ENCODE results near the gene FUT3.

FUT3 gene

DNA sequence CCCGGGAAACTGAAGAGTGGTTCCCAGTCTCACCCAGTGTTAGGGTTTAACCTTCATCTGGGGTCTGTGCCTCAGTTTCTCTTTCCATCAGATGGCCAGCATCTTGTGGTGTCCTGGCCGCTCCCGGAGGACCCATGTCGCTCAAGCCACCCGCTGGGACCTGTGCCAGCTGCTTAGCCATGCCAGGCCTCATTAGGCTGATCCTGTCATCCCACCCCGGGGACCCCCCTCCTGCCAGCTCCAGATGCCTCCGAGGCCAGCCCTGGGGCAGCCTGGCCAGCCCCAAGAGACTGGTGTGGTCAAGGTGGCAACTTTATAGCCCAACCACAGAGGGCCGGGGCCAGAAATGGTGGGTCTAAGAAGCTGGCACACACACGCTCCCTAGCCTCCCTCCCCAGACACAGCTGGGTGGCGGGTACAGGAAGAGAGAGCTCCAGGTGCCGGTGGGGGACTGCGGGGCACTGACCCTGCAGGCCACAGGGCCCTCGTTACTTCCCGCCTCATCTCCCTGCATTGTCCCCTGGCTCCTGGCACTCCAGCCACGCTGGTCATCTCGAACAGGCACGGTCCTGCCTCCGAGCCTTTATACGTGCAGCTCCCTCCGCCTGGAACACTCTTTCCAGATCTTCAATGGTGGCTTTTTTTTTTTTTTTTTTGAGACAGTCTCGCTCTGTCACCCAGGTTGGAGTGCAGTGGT lies 43.0 kb downstream of the FUT3 start:
- Histone ChIP-seq H3K9me3 (ENCODE audit: low read length) (no peaks in the 10 kb centered on the region), H2AFZ (ENCODE audit: low read length) (no peak overlapping the region), H3K9me2 (ENCODE audit: low read depth, low read length) (no peaks in the 10 kb centered on the region), H3K4me1 (ENCODE audit: insufficient read depth, low read length, severe bottlenecking) (peaks cover 18% of the 10 kb centered on the region), H3K4me3 (ENCODE audit: low read depth, low read length, poor library complexity, severe bottlenecking) (no peak overlapping the region), H3K4me2 (ENCODE audit: low read length) (no peak overlapping the region), H3K27me3 (ENCODE audit: insufficient read depth, low read length) (no peaks in the 10 kb centered on the region; the same call in 1 of the 2 replicates), H3K9ac (ENCODE audit: low read length) (no peak overlapping the region), H4K20me1 (ENCODE audit: insufficient read depth, low read length) (no peaks in the 10 kb centered on the region), H3F3A (ENCODE audit: insufficient read depth, low read length) (no peaks in the 10 kb centered on the region), H3K27ac (ENCODE audit: low read depth, low read length, poor library complexity, severe bottlenecking) (no peak overlapping the region), H3K79me2 (ENCODE audit: insufficient read depth, low read length) (no peaks in the 10 kb centered on the region), H3K36me3 (ENCODE audit: insufficient read depth, low read length) (no peaks in the 10 kb centered on the region)
- TF ChIP-seq, protein P1, sequence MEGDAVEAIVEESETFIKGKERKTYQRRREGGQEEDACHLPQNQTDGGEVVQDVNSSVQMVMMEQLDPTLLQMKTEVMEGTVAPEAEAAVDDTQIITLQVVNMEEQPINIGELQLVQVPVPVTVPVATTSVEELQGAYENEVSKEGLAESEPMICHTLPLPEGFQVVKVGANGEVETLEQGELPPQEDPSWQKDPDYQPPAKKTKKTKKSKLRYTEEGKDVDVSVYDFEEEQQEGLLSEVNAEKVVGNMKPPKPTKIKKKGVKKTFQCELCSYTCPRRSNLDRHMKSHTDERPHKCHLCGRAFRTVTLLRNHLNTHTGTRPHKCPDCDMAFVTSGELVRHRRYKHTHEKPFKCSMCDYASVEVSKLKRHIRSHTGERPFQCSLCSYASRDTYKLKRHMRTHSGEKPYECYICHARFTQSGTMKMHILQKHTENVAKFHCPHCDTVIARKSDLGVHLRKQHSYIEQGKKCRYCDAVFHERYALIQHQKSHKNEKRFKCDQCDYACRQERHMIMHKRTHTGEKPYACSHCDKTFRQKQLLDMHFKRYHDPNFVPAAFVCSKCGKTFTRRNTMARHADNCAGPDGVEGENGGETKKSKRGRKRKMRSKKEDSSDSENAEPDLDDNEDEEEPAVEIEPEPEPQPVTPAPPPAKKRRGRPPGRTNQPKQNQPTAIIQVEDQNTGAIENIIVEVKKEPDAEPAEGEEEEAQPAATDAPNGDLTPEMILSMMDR (IDR thresholded peaks at IDR 0.05; ENCODE audit: low read length): no peak
- no peak for TF ChIP-seq EZH2 (IDR thresholded peaks at IDR 0.05; ENCODE audit: borderline replicate concordance, low read length)

DNA sequence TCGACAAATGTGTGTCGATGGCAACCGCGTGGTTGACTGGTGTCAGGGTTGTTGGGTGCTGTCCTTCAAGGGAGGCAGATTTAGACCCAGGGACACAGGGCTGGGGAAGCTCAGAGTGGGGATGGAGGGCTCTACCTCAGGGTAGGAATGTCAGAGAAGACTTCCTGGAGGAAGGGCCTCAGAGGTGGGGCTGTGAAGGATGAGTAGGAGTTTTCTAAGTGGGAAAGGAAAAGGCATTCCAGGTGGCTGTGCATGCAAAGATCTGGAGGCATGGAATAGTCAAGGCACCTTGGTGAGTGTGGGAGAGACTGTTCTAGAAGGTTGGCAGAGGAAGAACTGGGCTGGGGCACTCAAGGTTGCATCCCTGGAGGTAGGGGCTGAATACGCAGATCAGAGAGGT lies 44.3 kb downstream of the FUT3 start:
- no peaks in the 10 kb centered on the region for H4K20me1 ChIP-seq (ENCODE audit: insufficient read depth, low read length)
- H3K27me3 ChIP-seq (ENCODE audit: insufficient read depth, low read length): no peaks in the 10 kb centered on the region; the same call in 1 of the 2 replicates
- H3K4me1 ChIP-seq (ENCODE audit: insufficient read depth, low read length, severe bottlenecking): peaks cover 18% of the 10 kb centered on the region
- no peak overlapping the region for H3K27ac ChIP-seq (ENCODE audit: low read depth, low read length, poor library complexity, severe bottlenecking)
- no peaks in the 10 kb centered on the region for H3K9me2 ChIP-seq (ENCODE audit: low read depth, low read length)
- H3K9ac ChIP-seq (ENCODE audit: low read length): no peak overlapping the region
- H2AFZ ChIP-seq (ENCODE audit: low read length): no peak overlapping the region
- H3K4me2 ChIP-seq (ENCODE audit: low read length): no peak overlapping the region
- TF ChIP-seq, protein P1 (IDR thresholded peaks at IDR 0.05; ENCODE audit: low read length): no peak
- H3K9me3 ChIP-seq (ENCODE audit: low read length): no peaks in the 10 kb centered on the region
- no peaks in the 10 kb centered on the region for H3K36me3 ChIP-seq (ENCODE audit: insufficient read depth, low read length)
- H3K4me3 ChIP-seq (ENCODE audit: low read depth, low read length, poor library complexity, severe bottlenecking): no peak overlapping the region
- no peaks in the 10 kb centered on the region for H3K79me2 ChIP-seq (ENCODE audit: insufficient read depth, low read length)
- no peaks in the 10 kb centered on the region for H3F3A ChIP-seq (ENCODE audit: insufficient read depth, low read length)

DNA sequence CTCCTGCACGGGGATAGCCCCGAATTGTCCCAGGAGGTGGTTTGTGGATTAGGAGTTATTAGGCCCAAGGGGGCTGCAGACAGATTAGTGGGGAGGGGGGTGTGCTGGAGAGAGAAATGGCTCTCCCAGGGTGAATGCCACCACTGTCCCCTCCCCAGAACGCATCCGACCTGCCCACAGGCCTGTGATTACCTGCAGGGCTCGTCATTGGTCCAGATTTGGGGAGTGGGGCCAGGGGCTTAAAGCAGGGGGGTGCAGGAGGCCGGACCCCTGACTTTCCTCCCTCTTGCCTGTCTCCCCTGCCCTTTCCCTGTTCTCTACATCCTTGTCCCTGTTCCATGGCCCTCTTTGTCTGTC lies 45.1 kb downstream of the FUT3 start:
- Histone ChIP-seq H3K4me1 (ENCODE audit: insufficient read depth, low read length, severe bottlenecking) (peaks cover 18% of the 10 kb centered on the region), H2AFZ (ENCODE audit: low read length) (no peak overlapping the region), H3K27me3 (ENCODE audit: insufficient read depth, low read length) (no peaks in the 10 kb centered on the region; the same call in 1 of the 2 replicates), H3K4me3 (ENCODE audit: low read depth, low read length, poor library complexity, severe bottlenecking) (no peak overlapping the region), H4K20me1 (ENCODE audit: insufficient read depth, low read length) (no peaks in the 10 kb centered on the region), H3K4me2 (ENCODE audit: low read length) (no peak overlapping the region), H3K27ac (ENCODE audit: low read depth, low read length, poor library complexity, severe bottlenecking) (no peak overlapping the region), H3K9ac (ENCODE audit: low read length) (no peak overlapping the region), H3K9me3 (ENCODE audit: low read length) (no peaks in the 10 kb centered on the region), H3K79me2 (ENCODE audit: insufficient read depth, low read length) (no peaks in the 10 kb centered on the region), H3F3A (ENCODE audit: insufficient read depth, low read length) (no peaks in the 10 kb centered on the region), H3K36me3 (ENCODE audit: insufficient read depth, low read length) (no peaks in the 10 kb centered on the region), H3K9me2 (ENCODE audit: low read depth, low read length) (no peaks in the 10 kb centered on the region)
- no peak for TF ChIP-seq EZH2 (IDR thresholded peaks at IDR 0.05; ENCODE audit: borderline replicate concordance, low read length)
- TF ChIP-seq, protein P1 (IDR thresholded peaks at IDR 0.05; ENCODE audit: low read length): no peak

All from OCI-LY1 (cell line).